ENCODE data around the gene HNRNPA0. TPM values are rescaled to one million over a fixed set of nuclear protein-coding genes. Genes with fewer than 3 reads are reported as not detected.
A peak's percentile ranks its signal among the peaks of the same experiment; 100 is the strongest.

Gene HNRNPA0
- polyA plus RNA-seq, 1 donor, result 32.6 TPM

DNA sequence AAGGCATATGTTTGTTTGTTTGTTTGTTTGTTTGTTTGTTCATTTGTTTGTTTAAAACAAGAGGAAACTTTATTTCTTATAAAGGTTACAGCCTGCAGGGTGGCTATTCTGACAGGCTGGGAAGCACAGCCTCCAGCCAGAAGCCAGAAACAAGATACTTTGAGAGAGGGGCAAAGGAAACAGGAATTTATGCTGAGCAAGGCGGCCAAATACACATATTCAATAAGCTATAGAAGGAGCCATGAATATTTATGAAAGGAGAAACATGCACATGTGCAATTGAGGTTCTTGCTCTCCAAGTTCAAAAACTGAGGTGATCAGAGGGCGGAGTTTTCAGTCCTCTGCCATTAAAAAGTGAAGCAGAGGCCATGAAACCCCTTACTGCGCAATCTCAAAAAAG, 37.8 kb downstream of the HNRNPA0 start:
- DNase-seq, result no peak

DNA sequence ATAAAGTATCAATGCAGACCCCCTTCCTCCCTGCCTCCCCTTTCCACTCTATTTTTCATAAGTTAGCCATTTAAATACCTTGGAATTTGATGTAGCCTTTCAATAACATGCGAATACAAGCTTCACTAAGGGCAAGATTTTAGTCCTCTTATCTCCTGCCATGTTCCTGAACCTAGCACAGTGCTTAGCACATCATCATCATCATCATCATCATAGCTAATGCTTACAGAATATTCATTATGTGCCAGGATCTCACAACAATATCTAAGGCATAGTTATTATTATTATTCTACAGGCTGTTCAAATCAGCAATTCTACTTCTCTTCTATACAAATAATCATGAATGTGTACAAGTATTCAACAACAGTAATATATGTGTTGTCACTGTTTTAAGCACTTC, 38.7 kb downstream of the HNRNPA0 start:
- DNase-seq, result no peak

DNA sequence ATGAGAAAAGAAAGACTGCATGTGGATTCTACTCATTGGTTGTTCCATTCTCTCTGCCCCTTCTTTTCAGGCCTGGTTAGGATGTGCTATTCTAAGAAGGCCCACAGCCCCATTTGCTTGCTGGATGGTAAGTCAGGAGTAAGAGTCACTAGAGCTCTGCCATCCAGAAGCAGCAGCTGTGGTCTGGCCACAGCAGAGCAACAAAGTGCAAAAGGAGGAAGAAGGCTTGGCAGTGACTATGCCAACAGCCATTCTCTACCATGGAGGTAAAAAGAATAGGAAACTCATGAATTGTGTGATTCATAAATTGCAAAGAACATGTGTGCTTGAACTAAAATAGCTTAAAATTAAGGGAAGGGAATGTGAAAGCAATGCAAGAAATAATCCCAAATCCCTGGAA, 39.2 kb downstream of the HNRNPA0 start:
- no peak for DNase-seq

DNA sequence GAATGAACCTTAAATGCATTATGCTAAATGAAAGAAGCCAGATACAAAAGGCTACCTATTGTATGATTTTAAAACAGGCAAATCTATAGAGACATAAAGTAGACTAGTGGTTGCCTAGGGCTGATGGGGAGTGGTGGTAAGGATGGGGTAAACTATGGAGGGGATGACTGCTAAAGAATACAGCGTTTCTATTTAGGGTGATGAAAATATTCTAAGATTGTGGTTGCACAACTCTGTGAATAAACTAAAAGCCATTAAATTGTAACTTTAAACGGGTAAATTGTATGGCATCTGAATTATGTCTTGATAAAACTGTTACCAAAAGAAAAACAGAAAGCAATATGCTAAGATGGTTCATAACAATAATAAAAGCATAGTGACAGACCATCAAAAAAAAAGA, 39.7 kb downstream of the HNRNPA0 start:
- DNase-seq, result no peak

DNA sequence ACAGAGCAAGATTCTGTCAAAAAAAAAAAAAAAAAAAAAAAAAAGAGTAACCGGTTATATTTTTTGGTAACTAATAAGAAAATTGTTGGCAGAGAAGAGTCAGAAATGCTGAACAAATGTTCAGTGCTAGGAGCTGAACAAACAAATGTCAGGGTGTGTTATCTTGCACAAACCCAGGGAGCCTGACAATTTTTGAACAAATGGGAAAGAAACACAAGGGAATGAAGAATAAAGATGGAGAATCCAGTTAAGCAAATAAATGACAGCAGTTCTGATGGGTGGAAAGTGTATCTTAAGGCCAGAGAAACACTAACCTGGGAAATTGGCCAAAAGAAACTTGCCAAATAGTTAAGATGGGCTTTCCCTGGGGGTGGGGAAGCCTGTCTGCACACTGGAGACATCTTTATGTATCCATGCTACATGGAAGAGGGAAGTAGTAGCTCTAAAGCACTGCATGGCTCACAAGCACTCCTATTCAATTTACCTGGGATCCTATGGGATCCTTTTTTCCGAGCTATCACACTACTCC, 42.0 kb downstream of the HNRNPA0 start:
- no peak for DNase-seq

DNA sequence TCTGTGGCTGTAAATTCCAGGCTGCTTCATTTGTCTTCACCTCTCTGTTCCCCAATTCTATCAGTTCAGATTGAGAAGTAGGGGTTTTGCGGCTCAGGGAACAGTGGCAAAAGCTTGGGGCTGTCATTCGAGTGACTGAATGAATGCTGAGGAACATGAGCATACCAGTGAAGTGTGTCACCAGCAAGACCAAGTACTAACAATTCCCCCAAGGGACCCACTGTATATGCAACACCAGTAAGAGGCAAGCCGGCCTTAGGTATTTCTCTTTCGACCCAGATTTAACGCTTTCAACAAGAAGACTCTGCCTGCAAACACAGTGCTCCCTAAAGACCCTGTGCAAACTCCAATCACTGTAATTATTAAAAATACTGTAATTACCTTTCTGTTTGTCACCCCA, 44.1 kb downstream of the HNRNPA0 start:
- DNase-seq, result no peak

DNA sequence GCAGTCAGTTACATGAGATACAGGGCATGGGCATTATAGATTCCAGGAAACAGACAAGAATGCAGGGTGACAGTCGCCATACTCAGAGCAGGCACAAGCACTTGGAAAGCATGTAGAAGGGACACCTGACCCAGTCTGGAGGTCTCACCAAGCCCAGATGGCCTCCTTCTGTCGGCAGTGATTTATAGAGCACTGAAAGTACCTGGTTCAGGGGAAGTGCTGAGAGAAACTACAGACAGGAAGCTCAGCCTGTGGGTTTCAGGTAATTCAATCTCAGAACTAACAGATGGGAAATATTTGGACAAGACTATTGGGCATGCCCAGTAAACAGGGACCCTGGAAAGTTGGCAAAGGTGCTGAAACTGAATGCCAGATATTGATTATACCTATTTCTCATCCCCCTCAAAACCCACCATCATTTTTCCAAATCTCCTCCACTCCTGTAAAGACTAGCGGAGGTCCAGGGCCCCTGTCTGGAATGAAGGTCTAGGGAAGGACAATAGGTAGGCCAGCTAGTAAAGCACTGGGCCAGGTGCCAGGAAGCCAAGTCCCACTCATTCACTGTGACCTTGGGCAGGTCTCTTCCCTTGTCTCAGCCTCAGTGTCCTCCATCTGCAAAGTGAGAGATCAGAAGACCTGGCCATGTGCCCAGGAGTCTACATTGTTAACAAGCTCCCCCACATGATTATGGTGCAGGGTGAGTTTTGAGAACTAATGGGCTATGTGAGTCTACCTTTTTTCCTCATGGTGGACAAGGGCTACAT, 45.2 kb downstream of the HNRNPA0 start:
- DNase-seq, result no peak

DNA sequence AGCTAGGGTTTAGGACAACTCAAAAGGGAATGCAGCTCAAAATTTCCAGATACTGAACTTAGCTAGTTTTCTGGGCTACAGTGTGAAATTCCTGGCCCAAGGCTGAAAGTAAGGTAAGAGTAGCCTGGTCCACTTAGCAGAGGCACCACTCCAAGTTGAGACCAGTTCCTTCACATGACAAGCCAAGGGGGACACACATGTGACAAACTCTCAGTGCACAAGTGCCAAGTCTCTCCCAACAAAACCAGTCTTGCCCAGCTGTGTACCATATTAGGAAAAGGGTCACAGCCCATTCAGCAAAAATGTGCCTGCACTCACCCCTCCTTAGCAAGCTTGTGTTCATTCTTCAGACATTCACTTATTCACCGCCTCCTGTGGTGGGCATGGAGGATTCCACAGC, 46.1 kb downstream of the HNRNPA0 start:
- DNase-seq, result no peak

DNA sequence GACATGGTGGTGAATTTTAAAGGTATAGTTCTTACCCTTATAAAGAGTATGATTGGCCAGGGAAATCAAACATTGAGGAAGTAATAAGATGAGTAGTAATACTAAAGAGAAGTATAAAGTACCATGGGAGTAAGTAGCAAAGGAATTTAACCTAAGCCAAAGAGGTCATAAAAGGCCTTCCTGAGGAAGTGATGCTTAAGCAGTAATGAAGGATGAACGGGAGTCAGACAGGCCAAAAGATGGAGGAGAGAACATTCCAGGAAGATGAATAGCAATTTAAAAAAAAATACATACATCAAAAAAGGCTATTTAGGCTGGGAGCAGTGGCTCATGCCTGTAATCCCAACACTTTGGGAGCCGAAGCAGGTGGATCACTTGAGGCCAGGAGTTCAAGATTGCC, 47.3 kb downstream of the HNRNPA0 start:
- no peak for DNase-seq

DNA sequence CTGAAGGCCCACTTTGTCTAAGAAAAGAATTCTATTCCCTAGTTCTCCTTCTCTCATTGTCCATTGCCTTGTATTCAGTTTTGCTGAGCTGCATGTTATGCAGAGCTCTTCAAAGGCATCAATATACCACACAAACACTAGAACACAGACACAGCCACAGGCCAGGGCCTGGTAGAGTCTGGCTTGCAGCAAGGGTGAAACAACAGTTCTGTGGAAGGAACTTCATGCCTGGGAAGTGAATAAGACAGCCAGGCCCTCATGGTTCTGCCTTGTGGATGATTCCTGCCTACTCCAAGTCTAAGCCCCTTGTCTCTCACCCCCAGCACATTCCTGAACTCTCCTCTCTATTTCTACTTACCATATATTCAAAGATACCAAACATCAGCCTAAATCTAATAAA, 49.1 kb downstream of the HNRNPA0 start:
- no peak for DNase-seq

DNA sequence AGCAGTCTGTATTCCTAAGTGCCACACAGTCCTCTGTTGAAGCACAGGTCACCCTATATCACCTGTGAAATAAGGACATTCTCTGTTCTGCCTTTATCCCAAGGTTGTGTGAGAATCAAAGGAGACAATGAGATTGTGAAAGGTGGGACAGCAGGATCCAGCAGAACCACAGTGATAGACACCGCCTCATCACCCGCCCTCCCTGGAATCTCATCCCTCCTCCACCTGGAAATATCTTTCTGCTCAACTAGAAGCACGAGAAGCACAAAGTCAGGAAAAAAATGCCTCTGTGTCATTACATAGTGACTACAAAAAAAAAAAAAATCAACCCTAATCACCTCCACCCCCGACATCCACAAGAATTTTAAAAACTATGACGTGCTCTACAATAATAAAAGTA, 50.6 kb downstream of the HNRNPA0 start:
- DNase-seq, result no peak

DNA sequence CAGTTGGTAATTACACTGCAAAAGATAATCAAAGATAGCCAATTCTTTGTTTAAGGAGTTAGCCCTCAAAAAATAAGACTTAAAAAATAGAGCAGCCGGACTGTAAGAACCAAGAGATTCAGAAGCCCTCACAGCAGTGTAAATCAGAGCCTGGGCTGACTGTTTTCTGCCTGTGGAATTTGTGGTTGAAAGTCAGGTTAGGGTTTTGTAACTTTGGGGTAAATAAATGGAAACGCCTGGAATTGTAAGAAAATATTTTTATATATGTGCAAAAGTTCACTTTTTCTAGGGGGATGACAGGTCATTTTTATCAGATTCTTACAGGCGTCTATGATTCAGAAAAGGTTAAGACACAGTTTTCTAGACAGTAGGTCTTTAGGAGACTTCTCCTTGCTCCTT, 53.9 kb downstream of the HNRNPA0 start:
- no peak for DNase-seq

DNA sequence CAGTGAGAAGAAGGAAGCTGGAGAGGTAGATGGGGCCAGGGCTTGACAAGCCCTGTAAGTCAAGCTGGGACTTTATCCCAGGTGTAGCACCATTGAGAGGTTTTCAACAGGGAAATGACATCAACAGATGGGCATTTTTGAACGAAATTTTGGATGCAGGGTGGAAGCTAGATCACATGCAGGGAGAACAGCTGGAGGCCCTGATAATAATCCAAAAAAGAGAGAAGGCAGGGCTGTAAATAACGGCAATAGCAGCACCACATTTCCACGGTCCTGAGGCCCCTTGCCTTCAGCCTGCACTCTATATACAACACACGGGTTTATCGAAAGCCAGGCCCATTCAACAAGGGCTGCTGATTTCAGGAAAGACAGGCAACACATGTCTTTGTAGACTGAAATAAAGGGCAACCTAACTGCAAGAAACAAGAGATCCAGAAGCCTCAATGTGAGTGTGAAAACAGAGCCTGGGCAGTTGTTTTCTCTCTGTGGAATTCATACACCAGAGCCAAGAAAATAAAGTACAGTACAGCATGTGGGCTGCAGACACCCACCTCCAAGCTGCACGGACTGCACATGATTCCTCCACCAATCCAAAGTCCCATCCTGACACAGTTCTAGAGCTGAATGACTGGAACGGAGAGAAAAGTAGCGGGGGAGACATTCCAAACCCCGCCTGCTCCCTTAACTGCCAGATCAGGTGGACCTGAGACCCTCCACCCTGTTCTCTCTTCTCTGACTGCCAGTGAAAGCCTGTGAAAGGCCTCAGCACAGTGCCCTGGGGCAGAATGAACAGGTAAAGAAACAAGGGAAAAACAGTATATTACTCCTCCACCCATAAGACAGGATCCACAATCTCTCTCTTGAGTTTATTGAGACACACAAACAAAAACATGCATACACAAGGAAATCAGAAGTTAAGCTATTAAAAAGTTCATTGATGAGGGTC, 54.6 kb downstream of the HNRNPA0 start:
- peak; percentile 29 for DNase-seq

DNA sequence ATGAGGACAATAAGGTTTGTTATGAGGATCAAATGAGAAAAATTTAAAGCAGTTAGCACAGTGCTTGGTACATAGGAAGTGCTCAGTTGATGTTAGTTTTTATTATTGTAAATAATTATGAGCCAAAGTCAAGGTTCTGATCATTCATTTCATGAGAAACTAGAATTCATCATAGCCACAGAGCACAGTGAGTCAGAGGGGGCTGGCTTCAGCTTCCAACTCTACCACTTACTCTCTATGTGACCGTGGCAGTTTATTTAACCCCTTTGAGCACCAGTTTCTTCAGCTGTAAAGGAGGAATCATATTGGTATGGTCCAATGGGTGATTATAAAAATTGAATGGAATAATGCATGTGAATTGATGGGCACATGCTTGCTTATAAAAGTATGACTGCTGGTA, 57.7 kb downstream of the HNRNPA0 start:
- no peak for DNase-seq

DNA sequence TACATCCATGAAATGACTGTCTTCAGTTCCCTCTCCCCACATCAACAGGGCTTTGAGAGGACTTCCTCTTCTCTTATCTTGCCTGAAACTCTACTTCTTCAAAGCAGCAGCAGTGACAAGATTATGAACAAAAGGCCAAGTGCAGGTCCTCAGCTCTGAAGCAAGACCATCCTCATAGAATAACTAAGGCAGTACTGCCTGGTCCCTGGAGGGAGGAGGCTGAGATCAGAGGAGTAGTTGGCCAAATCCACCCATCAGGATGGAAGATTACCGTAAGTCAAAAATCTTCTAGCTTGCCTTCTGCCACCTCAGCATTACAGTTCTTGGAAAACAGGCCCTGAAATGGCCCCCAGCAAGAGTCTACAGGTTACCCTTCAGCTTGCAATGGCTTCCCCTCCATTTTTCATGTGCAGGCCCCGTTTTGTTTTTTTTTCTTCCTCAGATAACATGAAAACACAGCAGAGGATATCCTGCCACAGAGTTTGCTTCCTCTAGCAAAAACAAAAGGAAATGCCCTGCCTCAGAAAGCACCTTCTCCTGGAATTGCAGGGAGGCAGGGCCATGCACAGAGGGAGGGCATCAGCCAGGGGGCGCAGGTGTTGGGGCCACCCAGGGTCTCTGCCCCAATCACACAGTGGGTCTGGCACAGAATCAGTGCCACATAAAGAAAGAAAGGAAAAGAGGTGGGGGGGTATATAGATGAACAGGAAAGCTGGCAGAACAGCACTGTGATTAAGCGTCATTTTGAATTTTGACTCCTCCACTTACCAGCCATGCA, 58.3 kb downstream of the HNRNPA0 start:
- no peak for DNase-seq

Other genes starting within 250 kb of the HNRNPA0 start
- 4.0 TPM for gene KLHL3, start 18.3 kb downstream of the HNRNPA0 start, polyA plus RNA-seq (ENCODE audit: insufficient read length)
- gene MYOT, start 113.5 kb upstream of the HNRNPA0 start, polyA plus RNA-seq (ENCODE audit: insufficient read length), result 268 TPM
- gene PKD2L2, start 135.1 kb upstream of the HNRNPA0 start, polyA plus RNA-seq (ENCODE audit: insufficient read length), result 0.74 TPM